T1000 (cell line): Measurements from ENCODE around the gene SLC1A7.

Source experiments
- DNase-seq: peaks from one replicate; lab custom pipeline; 2025; ENCODE audit warnings: mixed read lengths; lab: John Stamatoyannopoulos, UW

Gene SLC1A7

GRCh38 chr1:53091841-53092645 is 50.4 kb downstream of the SLC1A7 start:
- DNase-seq = no peak

- no peak for DNase-seq
These were observed 52.0 kb downstream of the SLC1A7 start for GRCh38 chr1:53090227-53091147.

DNA sequence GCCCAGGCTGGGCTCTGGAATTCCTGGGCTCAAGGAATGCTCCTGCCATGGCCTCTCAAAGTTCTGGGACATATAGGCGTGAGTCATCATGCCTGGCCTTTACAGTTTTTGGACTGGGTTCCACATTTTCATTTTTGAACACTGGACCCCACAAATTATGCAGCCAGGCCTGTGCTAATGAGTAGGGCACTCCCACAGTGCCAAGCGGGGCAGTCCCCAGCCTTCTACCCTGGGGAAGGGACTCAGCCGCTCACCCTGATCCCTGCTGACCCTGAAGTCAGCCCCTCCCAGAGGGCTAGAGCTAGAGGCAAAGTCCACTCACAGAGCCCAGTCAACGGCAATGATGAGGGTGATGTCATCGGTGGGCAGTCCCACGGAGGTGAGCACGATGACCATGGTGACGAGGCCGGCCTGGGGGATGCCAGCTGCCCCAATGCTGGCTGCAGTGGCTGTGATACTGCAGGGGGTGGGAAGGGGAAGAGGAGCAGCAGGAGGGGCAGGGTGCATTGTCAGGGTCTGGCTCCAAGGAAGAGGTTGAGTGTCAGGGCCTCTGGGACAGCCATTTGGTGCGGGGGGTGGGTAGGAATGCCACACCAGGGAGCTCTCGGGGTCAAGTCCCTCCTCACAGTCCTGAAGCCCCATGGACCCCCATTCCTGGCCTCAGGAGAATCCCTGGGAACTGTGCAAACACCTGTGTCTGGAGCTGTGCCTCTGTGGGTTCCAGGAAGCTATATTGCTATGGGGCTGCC is 52.8 kb downstream of the SLC1A7 start:
- DNase-seq = peak; percentile 22

GRCh38 chr1:53088616-53089300 is 53.7 kb downstream of the SLC1A7 start:
- no peak for DNase-seq

DNA sequence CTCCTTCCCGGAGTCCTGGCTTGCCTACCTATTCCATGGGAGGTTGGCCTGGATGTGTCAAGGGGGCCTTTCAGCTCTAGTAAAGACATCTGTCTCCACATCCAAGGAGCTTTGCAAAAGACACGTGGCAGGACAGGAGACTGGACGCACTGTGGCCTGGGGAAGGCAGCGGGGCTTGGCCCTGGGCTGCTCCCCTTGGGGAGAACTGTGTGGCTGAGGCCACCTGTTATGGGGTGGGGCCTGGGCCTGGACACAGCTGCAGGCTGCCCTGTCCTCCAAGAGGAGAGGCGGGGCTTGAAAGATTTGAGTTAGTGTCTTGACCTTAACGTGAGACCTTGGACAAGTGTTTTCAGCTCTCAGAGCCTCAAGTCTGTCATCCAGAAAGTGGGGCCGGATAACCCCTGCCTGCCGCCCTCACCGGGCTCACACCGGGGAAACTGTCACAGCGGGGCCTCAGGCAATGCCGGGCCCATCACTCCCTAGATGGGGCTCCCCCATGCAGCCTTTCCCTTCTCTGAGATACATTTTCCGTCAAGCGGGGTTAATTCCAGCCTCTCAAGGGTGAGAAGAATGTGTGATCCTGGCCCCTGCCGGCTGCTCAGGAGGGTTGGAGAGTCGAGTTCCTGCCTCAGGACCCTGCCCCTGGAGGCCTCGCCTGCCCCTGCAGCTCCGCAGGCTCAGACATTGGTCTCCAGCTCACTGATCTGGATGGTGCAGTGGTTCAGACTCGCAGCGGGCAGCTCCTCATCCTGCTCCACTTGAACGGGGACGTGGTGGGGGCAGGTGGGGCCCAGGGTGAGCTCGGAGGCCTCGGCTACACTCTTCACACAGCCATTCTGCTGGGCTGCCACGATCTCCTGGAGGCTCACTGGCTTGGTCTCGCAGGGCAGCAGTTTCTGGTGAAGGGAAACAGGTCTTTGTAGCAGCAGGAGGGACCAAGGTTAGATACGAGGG is 54.8 kb downstream of the SLC1A7 start:
- no peak for DNase-seq

DNA sequence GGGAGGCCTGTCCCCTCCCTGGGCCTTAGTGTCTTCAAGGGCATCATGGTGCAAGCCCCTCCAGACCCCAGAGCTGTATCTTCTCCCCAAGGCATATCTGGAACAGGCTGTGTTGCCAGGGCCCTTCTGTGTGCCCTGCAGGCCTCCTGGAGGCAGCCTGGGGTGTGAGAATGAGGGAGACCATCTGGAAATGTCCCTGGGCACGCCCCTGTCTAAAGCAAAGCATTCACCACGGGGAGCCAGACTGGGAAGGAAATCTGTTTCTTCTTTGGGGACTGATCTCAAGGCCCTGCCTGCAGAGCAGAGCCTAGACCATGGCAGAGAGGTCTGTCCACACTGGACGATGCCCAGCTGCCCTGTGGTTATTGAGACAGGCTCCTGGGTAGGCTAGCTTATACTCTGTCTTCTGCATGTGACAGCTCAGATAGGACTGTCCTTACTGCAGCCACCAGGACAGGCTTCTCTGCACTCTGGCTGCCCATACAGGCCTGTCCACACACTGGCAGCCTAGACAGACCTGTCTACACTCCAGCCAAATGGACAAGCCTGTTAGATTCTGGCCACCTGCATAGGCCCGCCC is 55.9 kb downstream of the SLC1A7 start:
- DNase-seq = no peak

- no peak for DNase-seq
These were observed 57.0 kb downstream of the SLC1A7 start for GRCh38 chr1:53085405-53085804.

- DNase-seq = no peak
These were observed 57.9 kb downstream of the SLC1A7 start for GRCh38 chr1:53084589-53084971.

- DNase-seq = no peak
These were observed 58.5 kb downstream of the SLC1A7 start for GRCh38 chr1:53083636-53084588.

- no peak for DNase-seq
These were observed 59.5 kb downstream of the SLC1A7 start for GRCh38 chr1:53082826-53083455.

GRCh38 chr1:53081384-53082066 is 60.9 kb downstream of the SLC1A7 start:
- no peak for DNase-seq

DNA sequence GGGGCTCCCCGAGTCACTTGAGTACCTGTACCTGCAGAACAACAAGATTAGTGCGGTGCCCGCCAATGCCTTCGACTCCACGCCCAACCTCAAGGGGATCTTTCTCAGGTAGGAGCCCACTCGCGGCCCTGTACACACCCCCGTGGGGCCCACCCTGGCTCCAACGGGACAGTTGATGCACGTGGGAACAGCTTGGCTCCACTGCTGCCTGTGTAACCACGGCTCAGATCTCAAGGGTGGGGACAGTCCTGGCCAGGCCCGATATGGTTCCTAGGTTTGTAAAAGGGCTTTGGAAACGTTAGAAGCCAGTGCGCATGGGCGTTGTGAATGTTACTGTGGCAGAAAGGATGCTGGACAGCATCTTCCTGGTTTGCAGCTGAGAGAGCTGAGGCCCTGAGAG is 61.7 kb downstream of the SLC1A7 start:
- DNase-seq = no peak

DNA sequence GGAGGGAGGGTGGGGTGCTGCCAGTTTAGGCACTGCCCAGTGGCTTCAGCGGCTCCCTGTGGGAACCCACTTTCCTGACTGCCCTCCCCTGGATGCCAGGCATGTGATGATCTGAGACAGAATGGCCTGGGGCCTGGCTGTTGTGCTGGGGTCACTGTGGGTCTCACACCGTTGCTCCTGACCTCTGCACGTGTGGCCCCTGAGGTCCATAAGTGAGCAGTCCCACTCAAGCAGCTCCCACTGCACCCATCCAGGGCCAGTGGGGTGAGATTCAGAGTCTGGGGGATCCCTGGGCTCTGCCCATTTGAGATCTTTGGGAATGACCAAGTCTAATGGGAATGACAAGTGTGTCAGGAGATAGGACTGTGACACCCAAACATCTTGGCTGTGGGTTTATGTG is 62.4 kb downstream of the SLC1A7 start:
- no peak for DNase-seq

- DNase-seq = no peak
These were observed 63.2 kb downstream of the SLC1A7 start for GRCh38 chr1:53079251-53079650.

- no peak for DNase-seq
These were observed 63.9 kb downstream of the SLC1A7 start for GRCh38 chr1:53078333-53079101.

- DNase-seq = no peak
These were observed 64.9 kb downstream of the SLC1A7 start for GRCh38 chr1:53077599-53077965.
